IMR-90 (cell line): ENCODE measurements around the gene IFRD2. TPM values are rescaled to one million over a fixed set of nuclear protein-coding genes. Genes with fewer than 3 reads are reported as not detected.

ENCODE experiments used
- ATAC-seq: fragments of 200-7000 bp; cut with Tn5 transposase; 2 replicates; pipeline ENCODE4 v1.9.1; 2020; ENCODE audit warnings: low read depth, mild to moderate bottlenecking, moderate library complexity
- Bru-seq: library from RNA; stranded (reverse); fragments of 400-500 nt; gene quantifications from one replicate; lab custom pipeline; 2021; lab: Mats Ljungman, UMichigan
- BruChase-seq, 2 experiments: library from RNA; stranded (reverse); fragments of 400-500 nt; gene quantifications; one replicate each; lab custom pipeline; 2021; lab: Mats Ljungman, UMichigan
- BruUV-seq: library from RNA; stranded (reverse); fragments of 400-500 nt; replicated peaks from 2 replicates; lab custom pipeline; 2021; lab: Mats Ljungman, UMichigan
- CTCF ChIA-PET: fragments of 300-600 bp; formaldehyde crosslinking; extraction: SDS; loops from one replicate; lab custom pipeline; 2021; ENCODE audit warnings: antibody characterized with exemption; lab: Yijun Ruan, JAX
- POLR2A ChIA-PET: fragments of 300-600 bp; sonication (Branson Sonifier 250); formaldehyde crosslinking; loops from one replicate; lab custom pipeline; 2022; ENCODE audit warnings: antibody characterized with exemption; ENCODE audit not compliant: unreplicated experiment; lab: Charles Lee
- DNase-seq: peaks from one replicate; pipeline ENCODE4 v3.0.0; 2013
- H2AFZ ChIP-seq: replicated peaks from 2 replicates; pipeline ENCODE3; 2013; ENCODE audit warnings: low read length, mild to moderate bottlenecking; ENCODE audit not compliant: poor library complexity
- H2AK5ac ChIP-seq: 2 replicates; pipeline ENCODE4 v1.6.1; 2013; ENCODE audit warnings: low read depth, low read length, inconsistent platforms
- H2AK9ac ChIP-seq: replicated peaks from 2 replicates; pipeline ENCODE3; 2013; ENCODE audit warnings: mild to moderate bottlenecking, low read depth, low read length, moderate library complexity; ENCODE audit not compliant: poor library complexity
- H2BK120ac ChIP-seq: 2 replicates; pipeline ENCODE4 v1.6.1; 2013; ENCODE audit warnings: low read depth, low read length, inconsistent platforms
- H2BK15ac ChIP-seq: 3 replicates; pipeline ENCODE4 v1.6.1; 2013; ENCODE audit warnings: low read depth, low read length, inconsistent platforms
- H2BK20ac ChIP-seq: 2 replicates; pipeline ENCODE4 v1.6.1; 2013; ENCODE audit warnings: low read depth, mild to moderate bottlenecking, inconsistent platforms, low read length, moderate library complexity
- H2BK5ac ChIP-seq: 2 replicates; pipeline ENCODE4 v1.6.1; 2013; ENCODE audit warnings: mild to moderate bottlenecking, low read depth, low read length, inconsistent platforms; ENCODE audit not compliant: poor library complexity, severe bottlenecking
- H3K14ac ChIP-seq: replicated peaks from 2 replicates; pipeline ENCODE4 v1.6.1; 2013; ENCODE audit warnings: low read depth, low read length, inconsistent platforms
- H3K18ac ChIP-seq: 2 replicates; pipeline ENCODE4 v1.6.1; 2013; ENCODE audit warnings: low read depth, low read length, control low read depth
- H3K23ac ChIP-seq: 2 replicates; pipeline ENCODE4 v1.6.1; 2013; ENCODE audit warnings: low read depth, low read length, inconsistent platforms
- H3K27ac ChIP-seq: 2 replicates; pipeline ENCODE4 v1.5.1; 2013; ENCODE audit warnings: mild to moderate bottlenecking, control low read depth, low read length; ENCODE audit not compliant: insufficient read depth
- H3K27me3 ChIP-seq: 2 replicates; pipeline ENCODE4 v1.6.1; 2013; ENCODE audit warnings: low read length; ENCODE audit not compliant: control insufficient read depth, insufficient read depth
- H3K36me3 ChIP-seq: 2 replicates; pipeline ENCODE4 v1.6.1; 2013; ENCODE audit warnings: low read length, mixed read lengths; ENCODE audit not compliant: control insufficient read depth, insufficient read depth
- H3K4ac ChIP-seq: 2 replicates; pipeline ENCODE4 v1.6.1; 2013; ENCODE audit warnings: low read depth, low read length, inconsistent platforms
- H3K4me1 ChIP-seq: 2 replicates; pipeline ENCODE4 v1.6.1; 2013; ENCODE audit warnings: low read length, mixed read lengths; ENCODE audit not compliant: control insufficient read depth, insufficient read depth
- H3K4me2 ChIP-seq: 2 replicates; pipeline ENCODE4 v1.6.1; 2013; ENCODE audit warnings: low read depth, mild to moderate bottlenecking, control low read depth, low read length, moderate library complexity
- H3K4me3 ChIP-seq: 2 replicates; pipeline ENCODE4 v1.5.1; 2013; ENCODE audit warnings: low read depth, mild to moderate bottlenecking, control low read depth, low read length, moderate library complexity; ENCODE audit not compliant: insufficient read depth
- H3K56ac ChIP-seq: 2 replicates; pipeline ENCODE4 v1.6.1; 2013; ENCODE audit warnings: low read length, inconsistent platforms; ENCODE audit not compliant: insufficient read depth; ENCODE audit errors: extremely low read depth
- H3K79me1 ChIP-seq, 2 experiments: 2 replicates each; pipeline ENCODE4 v1.6.1; 2013; ENCODE audit warnings: low read length in 2 of 2, inconsistent platforms in 1 of 2, low read depth in 1 of 2
- H3K9ac ChIP-seq: 2 replicates; pipeline ENCODE4 v1.6.1; 2013; ENCODE audit warnings: low read depth, low read length, control low read depth
- H3K9me1 ChIP-seq: 2 replicates; pipeline ENCODE4 v1.6.1; 2013; ENCODE audit warnings: low read length, inconsistent platforms; ENCODE audit not compliant: insufficient read depth
- H3K9me3 ChIP-seq: 2 replicates; pipeline ENCODE4 v1.6.1; 2013; ENCODE audit warnings: low read length; ENCODE audit not compliant: control insufficient read depth, insufficient read depth
- H4K20me1 ChIP-seq: 2 replicates; pipeline ENCODE4 v1.6.1; 2013; ENCODE audit warnings: low read length, inconsistent platforms; ENCODE audit not compliant: insufficient read depth
- H4K5ac ChIP-seq: 2 replicates; pipeline ENCODE4 v1.6.1; 2013; ENCODE audit warnings: mild to moderate bottlenecking, low read depth, low read length, control low read depth
- H4K8ac ChIP-seq, 2 experiments: 2 replicates each; pipeline ENCODE4 v1.6.1; 2013; ENCODE audit warnings: low read depth in 2 of 2, low read length in 2 of 2, control low read depth in 1 of 2, inconsistent platforms in 1 of 2
- H4K91ac ChIP-seq: 2 replicates; pipeline ENCODE4 v1.6.1; 2013; ENCODE audit warnings: low read depth, low read length, inconsistent platforms; ENCODE audit not compliant: insufficient read depth
- BHLHE40 ChIP-seq: fragments of 150-350 bp; IDR thresholded peaks from 2 replicates; pipeline ENCODE4 v1.6.1; 2016; ENCODE audit warnings: mild to moderate bottlenecking, low read depth, low read length
- CEBPB ChIP-seq: IDR thresholded peaks from 2 replicates; pipeline ENCODE4 v1.6.1; 2012; ENCODE audit warnings: low read depth, low read length, improper control_type of control experiment
- CHD1 ChIP-seq: IDR thresholded peaks from 2 replicates; pipeline ENCODE4 v1.6.1; 2012; ENCODE audit warnings: low read depth, low read length, improper control_type of control experiment
- ELK1 ChIP-seq: fragments of 150-350 bp; IDR thresholded peaks from 2 replicates; pipeline ENCODE4 v1.6.1; 2016; ENCODE audit warnings: low read depth, mild to moderate bottlenecking, low read length, moderate library complexity, borderline replicate concordance
- MAFK ChIP-seq: IDR thresholded peaks from 2 replicates; pipeline ENCODE4 v1.6.1; 2012; ENCODE audit warnings: low read depth, low read length, improper control_type of control experiment
- MAZ ChIP-seq: IDR thresholded peaks from 2 replicates; pipeline ENCODE4 v1.6.1; 2012; ENCODE audit warnings: low read depth, mild to moderate bottlenecking, low read length, improper control_type of control experiment, moderate library complexity, borderline replicate concordance
- MXI1 ChIP-seq: IDR thresholded peaks from 2 replicates; pipeline ENCODE4 v1.6.1; 2012; ENCODE audit warnings: low read depth, mild to moderate bottlenecking, low read length, moderate library complexity, borderline replicate concordance
- NFE2L2 ChIP-seq: fragments of 150-350 bp; IDR thresholded peaks from 2 replicates; pipeline ENCODE4 v1.6.1; 2016; ENCODE audit warnings: low read depth, mild to moderate bottlenecking, low read length
- POLR2A ChIP-seq: IDR thresholded peaks from 2 replicates; pipeline ENCODE4 v1.6.1; 2012; ENCODE audit warnings: mild to moderate bottlenecking, low read depth, low read length
- RAD21 ChIP-seq: IDR thresholded peaks from 2 replicates; pipeline ENCODE4 v1.6.1; 2012; ENCODE audit warnings: low read length, improper control_type of control experiment
- RCOR1 ChIP-seq: IDR thresholded peaks from 2 replicates; pipeline ENCODE4 v1.6.1; 2012; ENCODE audit warnings: mild to moderate bottlenecking, low read length, improper control_type of control experiment; ENCODE audit not compliant: insufficient replicate concordance
- RFX5 ChIP-seq: IDR thresholded peaks from 2 replicates; pipeline ENCODE4 v1.8.0; 2012; ENCODE audit warnings: low read depth, mild to moderate bottlenecking, low read length, moderate library complexity
- USF2 ChIP-seq: fragments of 150-350 bp; IDR thresholded peaks from 2 replicates; pipeline ENCODE4 v1.6.1; 2017; ENCODE audit warnings: mild to moderate bottlenecking, antibody characterized with exemption, low read length, low read depth
- WGBS, 2 experiments: methylation state at CpG; one replicate each; pipeline versions ENCODE4 v1.1.5 to v1.1.7; 2013; ENCODE audit warnings: missing lambda C conversion rate in 2 of 2; ENCODE audit not compliant: insufficient read length in 1 of 2; ENCODE audit errors: extremely low coverage in 2 of 2; 5-methylcytosine and 5-hydroxymethylcytosine counted together
- dilution Hi-C: fragments of 300-500 bp; cut with HindIII; formaldehyde crosslinking; loops from one replicate; pipeline ENCODE4 v1.14.3; 2018; ENCODE audit warnings: low sequenced_read_pairs; ENCODE audit not compliant: unreplicated experiment
- in situ Hi-C: fragments of 300-500 bp; cut with MboI; formaldehyde crosslinking; loops from 3 replicates; pipeline ENCODE4 v1.14.3; 2019; ENCODE audit warnings: low sequenced_read_pairs, inconsistent platforms, mixed read lengths
- intact Hi-C: fragments of 100-400 bp; cut with micrococcal nuclease; formaldehyde crosslinking; loops from 2 replicates; pipeline ENCODE4 v1.10.0; 2022
- long read RNA-seq: library from polyadenylated mRNA; unstranded; transcript quantifications from one replicate; pipeline ENCODE4 v2.0.0, GENCODE V29; 2021; ENCODE audit not compliant: unreplicated experiment
- polyA plus RNA-seq, 3 experiments: library from polyadenylated mRNA; depleted of rRNA; stranded (reverse); fragments of >200 nt; gene quantifications; 2 replicates each; pipeline ENCODE4 v1.2.3, GENCODE V29; 2012; ENCODE audit warnings: low replicate concordance in 1 of 3
- total RNA-seq: library from RNA; depleted of rRNA; stranded (reverse); fragments of >200 nt; gene quantifications from 2 replicates; pipeline ENCODE4 v1.2.3, GENCODE V29; 2012; rRNA removed

The IFRD2 gene
- total RNA-seq = 48.6 and 52.7 TPM in 2 replicates
- polyA plus RNA-seq (2012; rRNA removed) = 79.1 and 85.2 TPM in 2 replicates
- 68.9 and 69.3 TPM in 2 replicates for polyA plus RNA-seq (2012; cell fraction: cytosol; rRNA removed)
- polyA plus RNA-seq (2012; cell fraction: nucleus; rRNA removed; ENCODE audit: low replicate concordance) = 164 and 342 TPM in 2 replicates
- percentile 50 among the genes with signal in this experiment for Bru-seq, nascent RNA
- percentile 60 among the genes with signal in this experiment for BruChase-seq, experiment 1, labeled RNA remaining after a 6-hour chase
- percentile 53 among the genes with signal in this experiment for BruChase-seq, experiment 2, labeled RNA remaining after a 2-hour chase
- long read RNA-seq, transcript IFRD2-202 (12 exons, 2,109 nt) = major isoform, 100 of 133 reads
- long read RNA-seq, partial matches to known transcripts = 14 of 133 reads
- long read RNA-seq, other reads (novel, unspliced or antisense) = 18 of 133 reads

GRCh38 chr3:50292159-50293078, at the start of gene IFRD2:
Gene IFRD2, minus strand, starts transcription at chr3:50292429. Its CDS starts 155 bp downstream, at chr3:50292274.
- Histone ChIP-seq H4K20me1 (no peaks in the 10 kb centered on the region), H2AK5ac (peak within 1 kb of the TSS; percentile 99), H3K23ac (peak within 1 kb of the TSS; percentile 88; the same call in 1 of the 2 replicates), H3K14ac (peak within 1 kb of the TSS; percentile 86), H3K9ac (peak within 1 kb of the TSS; percentile 83), H3K9me3 (no peaks in the 10 kb centered on the region), H2AK9ac (peak within 1 kb of the TSS; percentile 100), H2BK5ac (peak within 1 kb of the TSS; percentile 55), H3K4me3 (peak within 1 kb of the TSS; percentile 68), H3K4ac (peak within 1 kb of the TSS; percentile 93), H3K27me3 (no peaks in the 10 kb centered on the region), H3K18ac (0 out of 2 replicates have a peak within 1 kb of the TSS, but pooled peaks have one; percentile 8), H3K27ac (peak within 1 kb of the TSS; percentile 49), H3K4me2 (peak within 1 kb of the TSS; percentile 97), H3K9me1 (no peaks in the 10 kb centered on the region; the same call in 1 of the 2 replicates), H4K8ac (peak within 1 kb of the TSS; percentile 86 to 99), H2BK15ac (0 out of 3 replicates have a peak within 1 kb of the TSS, but pooled peaks have one; percentile 43), H4K5ac (peak within 1 kb of the TSS; percentile 90), H2BK120ac (peak within 1 kb of the TSS; percentile 28; the same call in 1 of the 2 replicates), H3K4me1 (peaks cover 8% of the 10 kb centered on the region), H4K91ac (peak within 1 kb of the TSS; percentile 90), H3K56ac (peak within 1 kb of the TSS; percentile 82), H2AFZ (peak within 1 kb of the TSS; percentile 96), H3K79me1 (peaks cover 14 to 31% of the 10 kb centered on the region in 2 experiments), H3K36me3 (peaks cover 25% of the 10 kb centered on the region), H2BK20ac (no peak within 1 kb of the TSS)
- in situ Hi-C loops (no loop called here), intact Hi-C loops (no loop called here), dilution Hi-C loops (no loop called here)
- CTCF ChIA-PET = interaction anchor here (0.6 kb wide), 1 partner anchor 1248 kb away, joined by 3 read pairs; no protein-coding TSS in a partner anchor
- 2% methylated on average over 33 of the region's 67 CpGs; no CpG with 5 or more reads in 1 of the 2 experiments for WGBS, 2 experiments
- ATAC-seq (peak; percentile 98), DNase-seq (peak; percentile 97)
- POLR2A ChIA-PET = interaction anchor here (1.1 kb wide), 1 partner anchor 45 kb away, joined by 3 read pairs; no protein-coding TSS in a partner anchor
- no TSS peak for BruUV-seq
- TF ChIP-seq MXI1 = peak; percentile 88
- TF ChIP-seq RAD21 = no peak
- no peak for TF ChIP-seq CEBPB
- peak; percentile 45; the same call in 1 of the 2 replicates for TF ChIP-seq BHLHE40
- TF ChIP-seq USF2 = peak; percentile 41; the same call in 1 of the 2 replicates
- TF ChIP-seq MAZ = peak; percentile 87
- no peak for TF ChIP-seq NFE2L2
- no peak for TF ChIP-seq MAFK
- no peak for TF ChIP-seq CHD1
- TF ChIP-seq RFX5 = no peak
- no peak for TF ChIP-seq ELK1
- peak; percentile 72; the same call in 1 of the 2 replicates for TF ChIP-seq POLR2A
- TF ChIP-seq RCOR1 = no peak
